HepG2 (cell line): Measurements from ENCODE around the gene C13orf46. TPM values are rescaled to one million over a fixed set of nuclear protein-coding genes. Genes with fewer than 3 reads are reported as not detected.

Experiments used
- ATAC-seq: fragments of 200-7000 bp; cut with Tn5 transposase; 3 replicates; pipeline ENCODE4 v1.9.1; 2020; ENCODE audit warnings: mild to moderate bottlenecking, moderate library complexity
- BruUV-seq: library from RNA; stranded (reverse); fragments of 400-500 nt; replicated peaks from 2 replicates; lab custom pipeline; 2021; lab: Mats Ljungman, UMichigan
- CTCF ChIA-PET: fragments of 300-600 bp; formaldehyde crosslinking; extraction: SDS; loops from one replicate; lab custom pipeline; 2021; ENCODE audit warnings: low total read pairs, inconsistent platforms, low intra/inter-chr PET ratio; lab: Yijun Ruan, JAX
- POLR2A ChIA-PET: fragments of 350-600 bp; sonication (Branson Sonifier 250); formaldehyde crosslinking; loops from one replicate; lab custom pipeline; 2020; ENCODE audit warnings: antibody characterized with exemption, inconsistent platforms; lab: Yijun Ruan, JAX
- DNase-seq: peaks from one replicate; pipeline ENCODE4 v3.0.0-alpha.2; 2015; ENCODE audit warnings: low spot score
- FAIRE-seq: peaks from 3 replicates; lab custom pipeline; 2011; peaks lifted over from hg19 to GRCh38; lab: Jason Lieb, UNC
- H2AFZ ChIP-seq: one replicate; pipeline ENCODE4 v1.6.1; 2011; ENCODE audit warnings: low read length, inconsistent platforms
- H3K27ac ChIP-seq: fragments of 300-600 bp; 3 replicates; pipeline ENCODE4 v1.8.0; 2011; ENCODE audit warnings: mixed run types, mild to moderate bottlenecking, mixed read lengths, low read length, inconsistent platforms; ENCODE audit not compliant: insufficient read depth; ENCODE audit errors: extremely low read length
- H3K27me3 ChIP-seq, 2 experiments: fragments of 200-600 bp in 1 of 2; 2 replicates in 1 of 2; 3 replicates in 1 of 2; pipeline versions ENCODE4 v1.6.0 to v1.8.0; 2011; ENCODE audit warnings: low read length in 2 of 2, mild to moderate bottlenecking in 2 of 2, moderate library complexity in 2 of 2, inconsistent platforms in 1 of 2; ENCODE audit not compliant: insufficient read depth in 2 of 2, control insufficient read depth in 1 of 2
- H3K36me3 ChIP-seq, 2 experiments: fragments of 200-600 bp in 1 of 2; replicated peaks in 1 of 2; 2 replicates in 1 of 2; 3 replicates in 1 of 2; pipeline versions ENCODE4 v1.5.1 to v1.8.0; 2011; ENCODE audit warnings: low read length in 2 of 2, inconsistent platforms in 1 of 2; ENCODE audit not compliant: insufficient read depth in 2 of 2, control insufficient read depth in 1 of 2
- H3K4me1 ChIP-seq: 2 replicates; pipeline ENCODE4 v1.5.1; 2012; ENCODE audit warnings: low read length, inconsistent platforms; ENCODE audit not compliant: insufficient read depth
- H3K4me2 ChIP-seq: 2 replicates; pipeline ENCODE4 v1.6.0; 2011; ENCODE audit warnings: low read depth, low read length, inconsistent platforms
- H3K4me3 ChIP-seq, 3 experiments: fragments of 200-600 bp in 1 of 3; sonication (generic), shearing (Covaris generic) in 1 of 3; replicated peaks in 1 of 3; 2 replicates each; pipeline ENCODE4 v1.5.1; 2011 to 2016; ENCODE audit warnings: low read length in 3 of 3, inconsistent platforms in 2 of 3, low read depth in 2 of 3, mild to moderate bottlenecking in 2 of 3, control low read depth in 1 of 3, mixed read lengths in 1 of 3; ENCODE audit not compliant: insufficient read depth in 1 of 3
- H3K79me2 ChIP-seq: one replicate; pipeline ENCODE4 v1.6.1; 2011; ENCODE audit warnings: low read length, inconsistent platforms; ENCODE audit not compliant: insufficient read depth
- H3K9ac ChIP-seq: 2 replicates; pipeline ENCODE4 v1.6.0; 2011; ENCODE audit warnings: mild to moderate bottlenecking, low read depth, low read length, inconsistent platforms; ENCODE audit not compliant: insufficient read depth
- H3K9me3 ChIP-seq: 2 replicates; pipeline ENCODE4 v1.5.1; 2012; ENCODE audit warnings: mild to moderate bottlenecking, low read length
- H4K20me1 ChIP-seq: 2 replicates; pipeline ENCODE4 v1.6.0; 2011; ENCODE audit warnings: inconsistent platforms, mild to moderate bottlenecking, low read length, moderate library complexity; ENCODE audit not compliant: insufficient read depth
- ADNP ChIP-seq: sonication (generic); formaldehyde crosslinking; IDR thresholded peaks from 2 replicates; pipeline ENCODE4 v1.4.0; 2020; ENCODE audit warnings: missing genetic modification reagents
- BRF2 ChIP-seq: sonication (generic); formaldehyde crosslinking; IDR thresholded peaks from 2 replicates; pipeline ENCODE4 v1.8.1; 2022; ENCODE audit warnings: mild to moderate bottlenecking, missing genetic modification reagents
- ERF ChIP-seq: IDR thresholded peaks from 2 replicates; pipeline ENCODE4 v1.6.1; 2018; ENCODE audit warnings: missing biosample characterization, missing genetic modification reagents
- NFYC ChIP-seq: IDR thresholded peaks from 2 replicates; pipeline ENCODE4 v1.6.1; 2016; ENCODE audit warnings: missing genetic modification reagents, missing compliant biosample characterization
- POLR2G ChIP-seq: fragments of 200-400 bp; formaldehyde crosslinking; IDR thresholded peaks from 2 replicates; pipeline ENCODE4 v1.6.1; 2018; ENCODE audit warnings: mild to moderate bottlenecking, low read depth, low read length, moderate library complexity
- SP5 ChIP-seq: IDR thresholded peaks from 2 replicates; pipeline ENCODE4 v1.6.1; 2016; ENCODE audit warnings: low read depth, borderline replicate concordance
- ZNF207 ChIP-seq: fragments of 450-650 bp; IDR thresholded peaks from 2 replicates; pipeline ENCODE4 v1.6.1; 2016; ENCODE audit warnings: antibody characterized with exemption, borderline replicate concordance
- ZNF225 ChIP-seq: sonication (generic); formaldehyde crosslinking; IDR thresholded peaks from 2 replicates; pipeline ENCODE4 v1.4.0; 2020; ENCODE audit warnings: mild to moderate bottlenecking, missing genetic modification reagents
- ZNF644 ChIP-seq: IDR thresholded peaks from 2 replicates; pipeline ENCODE4 v1.6.1; 2016; ENCODE audit warnings: low read depth
- ZXDC ChIP-seq: sonication (generic); formaldehyde crosslinking; IDR thresholded peaks from 2 replicates; pipeline ENCODE4 v1.5.0; 2020; ENCODE audit warnings: mild to moderate bottlenecking, missing genetic modification reagents
- WGBS: methylation state at CpG from one replicate; pipeline ENCODE4 v1.1.6; 2017; ENCODE audit warnings: low lambda C conversion rate; 5-methylcytosine and 5-hydroxymethylcytosine counted together
- in situ Hi-C: cut with HindIII; loops from 2 replicates; pipeline ENCODE4 v1.10.0; 2017; ENCODE audit warnings: low pct_unique_long_range_greater_than_20kb; ENCODE audit not compliant: extremely low pct_ligation_motif_present
- intact Hi-C: fragments of 100-400 bp; cut with micrococcal nuclease; formaldehyde crosslinking; loops from one replicate; pipeline ENCODE4 v1.10.0; 2022; ENCODE audit not compliant: unreplicated experiment
- polyA plus RNA-seq, 8 experiments: library from polyadenylated mRNA; depleted of rRNA in 3 of 8; stranded (reverse) in 7 of 8; unstranded in 1 of 8; fragments of >200 nt; fragmentation: Illumina TruSeq in 4 of 8; extraction: Trizol in 4 of 8; gene quantifications; 2 replicates each; pipeline versions ENCODE4 v1.2.1 to v1.2.3, GENCODE V29; 2011 to 2016; ENCODE audit warnings: low read depth in 4 of 8, missing spikeins in 1 of 8, mixed read lengths in 1 of 8; ENCODE audit not compliant: insufficient read depth in 1 of 8
- total RNA-seq, 5 experiments: library from RNA; depleted of rRNA; stranded (reverse); fragments of >200 nt; fragmentation: Illumina TruSeq; extraction: Trizol; gene quantifications; 2 replicates each; pipeline ENCODE4 v1.2.3, GENCODE V29; 2016; ENCODE audit warnings: low read depth in 1 of 5
- TF ChIP-seq, protein P1 (sequence below): sonication (generic); formaldehyde crosslinking; IDR thresholded peaks from 2 replicates; pipeline ENCODE4 v1.4.0; 2020; ENCODE audit warnings: missing genetic modification reagents, low read depth, mild to moderate bottlenecking, borderline replicate concordance

The C13orf46 gene
- total and polyA plus RNA-seq, 2 of the 13 experiments (the other 11 are each of a cell fraction or from before 2014, with no cell fraction given) = 0.01 TPM; not detected in 1

GRCh38 chr13:113975416-113975815 lies 1.5 kb upstream of the C13orf46 start (continued):
- no peak for TF ChIP-seq BRF2 (CRISPR knock-in tag)
- TF ChIP-seq ZNF644 (CRISPR knock-in tag) = no peak
- no peak for TF ChIP-seq POLR2G
- no peak for TF ChIP-seq ADNP (CRISPR knock-in tag)
- TF ChIP-seq, all 625 proteins: peak for 0

DNA sequence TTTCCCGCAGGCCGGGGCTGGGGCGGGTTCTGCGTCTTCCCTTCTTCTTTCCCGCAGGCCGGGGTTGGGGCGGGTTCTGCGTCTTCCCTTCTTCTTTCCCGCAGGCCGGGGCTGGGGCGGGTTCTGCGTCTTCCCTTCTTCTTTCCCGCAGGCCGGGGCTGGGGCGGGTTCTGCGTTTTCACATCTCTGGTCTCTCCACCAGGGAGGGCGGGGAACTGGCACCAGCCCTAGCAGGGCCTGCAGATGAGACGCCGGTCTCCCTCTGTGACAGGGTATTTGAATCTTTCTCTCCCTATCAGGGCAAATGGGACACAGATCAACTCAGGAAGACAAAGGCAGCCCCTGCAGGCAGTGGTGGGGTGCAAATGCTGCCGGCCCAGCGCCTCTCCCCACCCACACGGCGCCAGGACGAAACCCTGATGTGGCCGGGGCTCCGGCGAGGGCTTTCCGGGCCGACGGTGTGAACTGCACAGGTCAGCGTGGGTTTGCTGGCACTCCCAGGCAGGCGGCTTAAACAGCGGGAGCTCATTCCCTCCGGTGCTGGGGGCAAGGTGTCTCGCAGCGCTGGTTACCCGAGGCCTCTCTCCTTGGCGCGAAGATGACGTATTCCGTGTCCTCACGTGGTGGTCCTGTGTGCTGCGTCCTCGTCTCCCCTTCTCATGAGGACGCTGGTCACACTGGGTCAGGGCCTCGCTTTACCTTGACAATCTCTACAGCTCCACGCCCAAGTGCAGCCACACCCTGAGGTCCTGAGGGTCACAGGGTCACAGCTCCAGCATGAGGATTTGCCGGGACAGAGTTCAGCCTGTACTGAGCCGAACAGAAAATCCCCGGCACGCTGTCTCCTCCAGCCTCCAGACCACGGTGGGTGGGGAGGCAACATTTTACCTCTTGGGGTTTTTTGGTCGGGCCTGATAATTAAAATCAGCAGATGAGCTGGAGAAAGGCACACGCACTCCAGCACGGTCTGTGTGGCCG lies 717 bp upstream of the C13orf46 start:
- Histone ChIP-seq H4K20me1 (no peaks in the 10 kb centered on the region), H3K9ac (no peak overlapping the region), H3K4me1 (no peaks in the 10 kb centered on the region), H3K79me2 (no peaks in the 10 kb centered on the region), H3K9me3 (no peaks in the 10 kb centered on the region), H3K4me2 (no peak overlapping the region), H3K36me3 (no peaks in the 10 kb centered on the region), H2AFZ (no peak overlapping the region), H3K27ac (no peak overlapping the region), H3K4me3 (no peak overlapping the region), H3K27me3 (peaks cover 13 to 55% of the 10 kb centered on the region in 2 experiments)
- CTCF ChIA-PET = no interaction called here
- intact Hi-C loops = no loop called here
- TF ChIP-seq ZNF207 (no peak), ERF (CRISPR knock-in tag) (no peak), ZNF225 (CRISPR knock-in tag) (no peak), SP5 (no peak), ZXDC (CRISPR knock-in tag) (no peak), NFYC (no peak)
- TF ChIP-seq, protein P1, sequence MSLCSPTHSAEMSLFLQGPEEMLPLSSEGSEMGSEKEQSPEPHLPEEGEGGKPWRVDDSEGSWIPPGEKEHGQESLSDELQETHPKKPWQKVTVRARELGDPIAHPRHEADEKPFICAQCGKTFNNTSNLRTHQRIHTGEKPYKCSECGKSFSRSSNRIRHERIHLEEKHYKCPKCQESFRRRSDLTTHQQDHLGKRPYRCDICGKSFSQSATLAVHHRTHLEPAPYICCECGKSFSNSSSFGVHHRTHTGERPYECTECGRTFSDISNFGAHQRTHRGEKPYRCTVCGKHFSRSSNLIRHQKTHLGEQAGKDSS = no peak
- 40% methylated on average over 22 of the region's 56 CpGs for WGBS
- FAIRE-seq (no peak), DNase-seq (no peak), ATAC-seq (no peak)
- in situ Hi-C loops = no loop called here
- BruUV-seq = no TSS peak
- POLR2A ChIA-PET = no interaction called here
